SK-N-SH (cell line): ENCODE data around the gene WARS2. TPM values are rescaled to one million over a fixed set of nuclear protein-coding genes. Genes with fewer than 3 reads are reported as not detected.

Experiments used
- CTCF ChIA-PET: fragments of 300-600, 350-600 bp; formaldehyde crosslinking; extraction: SDS; loops from one replicate; lab custom pipeline; 2021; lab: Yijun Ruan, JAX
- POLR2A ChIA-PET: fragments of 350-600 bp; sonication (Branson Sonifier 250); formaldehyde crosslinking; extraction: SDS; loops from one replicate; lab custom pipeline; 2020; ENCODE audit warnings: antibody characterized with exemption, inconsistent platforms; lab: Yijun Ruan, JAX
- DNase-seq: peaks from one replicate; pipeline ENCODE4 v3.0.0; 2012
- H2AFZ ChIP-seq: fragments of 200-600 bp; sonication (generic); 2 replicates; pipeline ENCODE4 v1.8.1; 2016; ENCODE audit warnings: antibody characterized with exemption, mild to moderate bottlenecking, low read depth
- H3F3A ChIP-seq: fragments of 200-600 bp; sonication (generic); replicated peaks from 2 replicates; pipeline ENCODE3; 2016; ENCODE audit warnings: antibody characterized with exemption, mild to moderate bottlenecking; ENCODE audit not compliant: insufficient read depth
- H3K27ac ChIP-seq, 2 experiments: fragments of 200-500 bp in 1 of 2; fragments of 200-600 bp in 1 of 2; sonication (Bioruptor generic) in 1 of 2; sonication (generic), shearing (Covaris generic) in 1 of 2; 2 replicates each; pipeline versions ENCODE4 v1.5.1 to v1.6.1; 2014 to 2016; ENCODE audit warnings: low read depth in 2 of 2, inconsistent platforms in 1 of 2, low read length in 1 of 2, mild to moderate bottlenecking in 1 of 2, mixed read lengths in 1 of 2
- H3K27me3 ChIP-seq: fragments of 200-600 bp; sonication (generic), shearing (Covaris generic); 2 replicates; pipeline ENCODE4 v1.6.1; 2016; ENCODE audit warnings: mixed run types; ENCODE audit not compliant: insufficient read depth
- H3K36me3 ChIP-seq, 2 experiments: fragments of 200-500 bp in 1 of 2; fragments of 200-600 bp in 1 of 2; sonication (Bioruptor generic) in 1 of 2; sonication (generic) in 1 of 2; replicated peaks in 1 of 2; 2 replicates each; pipeline versions ENCODE3 to v1.5.1; 2014 to 2016; ENCODE audit warnings: low read length in 1 of 2, mild to moderate bottlenecking in 1 of 2; ENCODE audit not compliant: insufficient read depth in 2 of 2, control insufficient read depth in 1 of 2
- H3K4me1 ChIP-seq, 2 experiments: fragments of 200-500 bp in 1 of 2; fragments of 200-600 bp in 1 of 2; sonication (Bioruptor generic) in 1 of 2; sonication (generic), shearing (Covaris generic) in 1 of 2; 2 replicates each; pipeline versions ENCODE4 v1.5.1 to v1.6.1; 2014 to 2016; ENCODE audit warnings: low read depth in 1 of 2, low read length in 1 of 2, mixed run types in 1 of 2; ENCODE audit not compliant: insufficient read depth in 2 of 2, control insufficient read depth in 1 of 2
- H3K4me2 ChIP-seq: fragments of 200-600 bp; sonication (generic), shearing (Covaris generic); 2 replicates; pipeline ENCODE4 v1.6.1; 2017; ENCODE audit warnings: mixed run types
- H3K4me3 ChIP-seq, 2 experiments: fragments of 200-500 bp in 1 of 2; fragments of 200-600 bp in 1 of 2; sonication (Bioruptor generic) in 1 of 2; sonication (generic), shearing (Covaris generic) in 1 of 2; 2 replicates each; pipeline versions ENCODE4 v1.5.1 to v1.8.1; 2014 to 2016; ENCODE audit warnings: low read depth in 2 of 2, inconsistent platforms in 1 of 2, low read length in 1 of 2, mild to moderate bottlenecking in 1 of 2, mixed read lengths in 1 of 2, moderate library complexity in 1 of 2
- H3K79me2 ChIP-seq: fragments of 200-600 bp; sonication (generic); 2 replicates; pipeline ENCODE4 v1.8.1; 2017; ENCODE audit warnings: mild to moderate bottlenecking; ENCODE audit not compliant: insufficient read depth
- H3K9ac ChIP-seq: fragments of 200-600 bp; sonication (generic); 2 replicates; pipeline ENCODE4 v1.6.1; 2017; ENCODE audit warnings: mixed run types
- H3K9me2 ChIP-seq: fragments of 200-600 bp; sonication (generic); 2 replicates; pipeline ENCODE4 v1.6.1; 2017; ENCODE audit warnings: mixed run types
- H3K9me3 ChIP-seq: fragments of 200-600 bp; sonication (generic); 2 replicates; pipeline ENCODE4 v1.6.1; 2017; ENCODE audit warnings: mixed run types, mild to moderate bottlenecking, moderate library complexity
- H4K20me1 ChIP-seq: fragments of 200-600 bp; sonication (generic); 2 replicates; pipeline ENCODE4 v1.6.1; 2017; ENCODE audit warnings: mild to moderate bottlenecking, mixed run types; ENCODE audit not compliant: insufficient read depth
- EP300 ChIP-seq, 2 experiments: IDR thresholded peaks; 2 replicates each; pipeline versions ENCODE4 v1.4.0 to v1.6.1; 2012; ENCODE audit warnings: borderline replicate concordance in 1 of 2, low read depth in 1 of 2, low read length in 1 of 2
- GABPA ChIP-seq: IDR thresholded peaks from 2 replicates; pipeline ENCODE4 v1.4.0; 2012; ENCODE audit warnings: low read depth, mild to moderate bottlenecking
- GATA2 ChIP-seq: sonication (generic); formaldehyde crosslinking; IDR thresholded peaks from 2 replicates; pipeline ENCODE4 v1.5.0; 2020; ENCODE audit warnings: mild to moderate bottlenecking, missing genetic modification reagents
- JUND ChIP-seq: IDR thresholded peaks from 2 replicates; pipeline ENCODE4 v1.4.0; 2012
- MAX ChIP-seq: IDR thresholded peaks from 2 replicates; pipeline ENCODE4 v1.4.0; 2012; ENCODE audit warnings: low read depth
- MEF2A ChIP-seq: IDR thresholded peaks from 2 replicates; pipeline ENCODE4 v1.4.0; 2012; ENCODE audit warnings: low read depth, borderline replicate concordance
- RCOR1 ChIP-seq: fragments of 150-350 bp; IDR thresholded peaks from 2 replicates; pipeline ENCODE4 v1.6.1; 2017; ENCODE audit warnings: antibody characterized with exemption, low read length
- REST ChIP-seq: IDR thresholded peaks from 2 replicates; pipeline ENCODE4 v1.6.1; 2012; ENCODE audit warnings: mild to moderate bottlenecking, low read depth, low read length, moderate library complexity
- TAF1 ChIP-seq: IDR thresholded peaks from 2 replicates; pipeline ENCODE4 v1.6.1; 2012; ENCODE audit warnings: low read depth, mild to moderate bottlenecking, low read length, moderate library complexity, borderline replicate concordance
- TEAD4 ChIP-seq: IDR thresholded peaks from 2 replicates; pipeline ENCODE4 v1.4.0; 2012; ENCODE audit warnings: mild to moderate bottlenecking, borderline replicate concordance; ENCODE audit not compliant: insufficient read depth
- ZBTB33 ChIP-seq: IDR thresholded peaks from 2 replicates; pipeline ENCODE4 v1.4.0; 2012; ENCODE audit warnings: low read depth, borderline replicate concordance
- WGBS: methylation state at CpG from one replicate; pipeline ENCODE4 v1.1.6; 2017; ENCODE audit warnings: low lambda C conversion rate; 5-methylcytosine and 5-hydroxymethylcytosine counted together
- polyA plus RNA-seq, 3 experiments: library from polyadenylated mRNA; depleted of rRNA; stranded (reverse); fragments of >200 nt; gene quantifications; 2 replicates each; pipeline ENCODE4 v1.2.3, GENCODE V29; 2012

Gene WARS2
- polyA plus RNA-seq, 1 of the 3 experiments (the other 2 are of a cell fraction): 4.8 TPM

- no peak for TF ChIP-seq REST
- TF ChIP-seq TEAD4: no peak
- TF ChIP-seq RCOR1: no peak
- no peak for TF ChIP-seq JUND
These were observed 112.7 kb downstream of the WARS2 start (continued) for GRCh38 chr1:119027759-119028158.

- Histone ChIP-seq H4K20me1 (no peaks in the 10 kb centered on the region), H3K9me2 (no peaks in the 10 kb centered on the region), H3K4me1 (no peaks in the 10 kb centered on the region), H3F3A (no peaks in the 10 kb centered on the region), H3K27ac (no peak overlapping the region), H3K36me3 (no peaks in the 10 kb centered on the region), H2AFZ (no peak overlapping the region), H3K4me2 (no peak overlapping the region), H3K9me3 (no peaks in the 10 kb centered on the region), H3K4me3 (no peak overlapping the region), H3K27me3 (no peaks in the 10 kb centered on the region), H3K79me2 (no peaks in the 10 kb centered on the region), H3K9ac (no peak overlapping the region)
- WGBS: 59% methylated on average over 5 of the region's 5 CpGs
- ChIA-PET CTCF (no interaction called here), POLR2A (no interaction called here)
- no peak for DNase-seq
- no peak for TF ChIP-seq MAX
- no peak for TF ChIP-seq ZBTB33
- TF ChIP-seq RCOR1: no peak
These were observed 113.5 kb downstream of the WARS2 start for GRCh38 chr1:119026956-119027355.

GRCh38 chr1:119015547-119015946, 124.9 kb downstream of the WARS2 start:
- no peaks in the 10 kb centered on the region for H4K20me1 ChIP-seq
- no peak overlapping the region for H3K4me2 ChIP-seq
- no peak overlapping the region for H3K9ac ChIP-seq
- no peaks in the 10 kb centered on the region for H3K36me3 ChIP-seq
- no peaks in the 10 kb centered on the region for H3K27me3 ChIP-seq
- no peak for DNase-seq
- H3K4me3 ChIP-seq: no peak overlapping the region
- H3K27ac ChIP-seq: no peak overlapping the region
- no peaks in the 10 kb centered on the region for H3K4me1 ChIP-seq
- no peak overlapping the region for H2AFZ ChIP-seq
- POLR2A ChIA-PET: no interaction called here
- H3K79me2 ChIP-seq: no peaks in the 10 kb centered on the region
- H3K9me3 ChIP-seq: no peaks in the 10 kb centered on the region
- TF ChIP-seq EP300 (IDR thresholded peaks at IDR 0.05; ENCODE audit: borderline replicate concordance in 1 of 2, low read depth in 1 of 2, low read length in 1 of 2): no peak
- no peak for TF ChIP-seq MEF2A
- TF ChIP-seq REST: no peak
- no peak for TF ChIP-seq MAX
- TF ChIP-seq GABPA: no peak
- TF ChIP-seq GATA2 (CRISPR knock-in tag): no peak
- no peak for TF ChIP-seq TAF1
- 41% methylated on average over 2 of the region's 2 CpGs for WGBS
- CTCF ChIA-PET: no interaction called here
- no peaks in the 10 kb centered on the region for H3F3A ChIP-seq
- H3K9me2 ChIP-seq: no peaks in the 10 kb centered on the region
